ENCODE measurements around the gene MRI1.
"Not testable (repeated sequence)": the region's sequence is repeated elsewhere in the genome, so short reads cannot be mapped to it uniquely, and the experiment has no call there.

The MRI1 gene

DNA sequence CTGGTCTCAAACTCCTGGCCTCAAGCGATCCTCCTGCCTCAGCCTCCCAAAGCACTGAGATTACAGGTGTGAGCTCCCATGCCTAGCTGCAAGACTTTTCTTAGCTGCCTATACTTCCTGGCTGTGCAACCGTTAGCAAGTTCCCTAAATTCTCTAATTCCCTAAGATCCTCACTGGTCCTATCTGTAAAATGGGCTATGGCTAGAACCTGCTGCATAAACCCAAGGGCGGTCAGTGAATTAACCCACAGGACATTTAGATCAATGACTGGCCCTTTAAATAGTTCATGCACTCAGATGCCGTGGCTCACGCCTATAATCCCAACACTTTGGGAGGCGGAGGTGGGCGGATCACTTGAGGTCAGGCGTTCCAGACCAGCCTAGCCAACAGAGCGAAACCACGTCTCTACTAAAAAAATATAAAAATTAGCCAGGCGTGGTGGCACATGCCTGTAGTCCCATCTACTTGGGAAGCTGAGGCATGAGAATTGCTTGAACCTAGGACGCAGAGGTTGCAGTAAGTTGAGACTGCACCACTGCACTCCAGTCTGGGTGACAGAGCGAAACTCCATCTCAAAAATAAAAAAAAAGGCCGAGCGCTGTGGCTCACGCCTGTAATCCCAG is 5.8 kb downstream of the MRI1 start:
- DNase-seq (ENCODE audit: insufficient read length, low spot score) (no peak), FAIRE-seq (no peak)
- TF ChIP-seq POLR2A (IDR thresholded peaks at IDR 0.05; ENCODE audit: low read depth, low read length): no peak

DNA sequence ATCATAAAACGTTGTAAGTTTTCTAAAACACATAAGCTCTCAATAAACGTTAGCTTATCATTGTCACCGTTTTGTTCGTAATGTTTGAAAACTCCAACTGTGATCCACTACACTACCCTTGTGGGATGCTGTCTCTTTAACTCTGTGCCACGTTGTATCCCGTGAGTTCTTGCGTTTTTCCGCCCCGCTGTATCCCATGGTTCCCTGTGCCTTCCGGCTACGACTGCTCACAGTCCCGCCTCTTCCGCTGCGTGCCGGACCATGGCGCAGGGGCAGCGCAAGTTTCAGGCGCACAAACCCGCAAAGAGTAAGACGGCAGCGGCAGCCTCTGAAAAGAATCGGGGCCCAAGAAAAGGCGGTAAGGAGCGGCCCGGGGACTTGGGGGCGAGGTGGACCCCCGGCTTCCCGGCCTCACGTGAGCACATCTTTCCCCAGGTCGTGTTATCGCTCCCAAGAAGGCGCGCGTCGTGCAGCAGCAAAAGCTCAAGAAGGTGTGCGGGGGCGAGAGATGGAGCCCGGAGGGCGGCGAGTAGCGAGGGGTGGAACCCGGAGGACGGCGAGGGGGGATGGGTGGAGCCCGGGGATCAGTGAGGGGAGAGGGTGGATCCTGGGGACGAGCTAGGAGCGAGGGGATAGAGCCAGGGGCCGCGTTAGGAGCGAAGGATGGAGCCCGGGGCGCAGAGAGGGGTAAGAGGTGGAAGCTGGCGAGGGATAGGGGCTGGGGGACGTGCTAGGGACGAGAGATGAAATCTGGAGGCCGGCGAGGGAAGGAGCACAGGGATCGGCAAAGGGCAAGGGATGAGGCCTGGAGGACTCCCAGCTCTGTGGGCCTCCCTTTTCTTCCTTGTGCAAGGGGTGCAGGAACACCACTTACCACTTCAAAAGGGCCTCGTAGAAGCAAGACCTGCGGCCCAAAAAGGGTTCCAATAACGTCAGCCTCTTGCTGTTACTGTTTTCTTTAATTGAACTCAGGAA is 10.2 kb downstream of the MRI1 start, which contains the start of gene C19orf53:
Gene C19orf53 (plus strand): TSS at position 240 of the 975 bp plus-strand sequence. CDS start 22 bp downstream, at position 262.
- peak; percentile 85 for TF ChIP-seq POLR2A (IDR thresholded peaks at IDR 0.05; ENCODE audit: low read depth, low read length)
- FAIRE-seq (peak; percentile 62), DNase-seq (ENCODE audit: insufficient read length, low spot score) (peak; percentile 85)

DNA sequence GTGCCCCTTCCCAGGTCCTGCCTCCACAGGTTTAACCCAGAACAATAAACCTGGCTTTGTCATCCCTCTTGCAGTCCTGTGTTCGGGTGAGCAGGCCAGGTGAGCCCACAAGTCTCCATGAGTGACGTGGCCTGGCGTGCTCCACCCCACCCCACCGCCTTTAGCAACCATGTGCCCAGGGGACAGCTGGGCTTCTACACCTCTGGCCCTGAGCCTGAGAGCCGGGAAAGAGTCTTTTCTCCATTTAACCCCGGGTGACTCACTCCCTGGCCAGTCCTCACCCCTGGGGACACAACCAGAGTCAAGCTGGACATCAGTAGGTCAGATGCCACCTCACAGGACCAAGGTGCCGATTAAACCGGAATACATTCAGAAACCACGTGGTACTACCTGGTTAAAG is 14.1 kb downstream of the MRI1 start:
- no peak for DNase-seq (ENCODE audit: insufficient read length, low spot score)
- FAIRE-seq: no peak
- no peak for TF ChIP-seq POLR2A (IDR thresholded peaks at IDR 0.05; ENCODE audit: low read depth, low read length)

- no peak for DNase-seq (ENCODE audit: insufficient read length, low spot score)
- FAIRE-seq: no peak
- TF ChIP-seq POLR2A (IDR thresholded peaks at IDR 0.05; ENCODE audit: low read depth, low read length): no peak
These were observed 14.5 kb downstream of the MRI1 start for GRCh38 chr19:13778847-13779246.

DNA sequence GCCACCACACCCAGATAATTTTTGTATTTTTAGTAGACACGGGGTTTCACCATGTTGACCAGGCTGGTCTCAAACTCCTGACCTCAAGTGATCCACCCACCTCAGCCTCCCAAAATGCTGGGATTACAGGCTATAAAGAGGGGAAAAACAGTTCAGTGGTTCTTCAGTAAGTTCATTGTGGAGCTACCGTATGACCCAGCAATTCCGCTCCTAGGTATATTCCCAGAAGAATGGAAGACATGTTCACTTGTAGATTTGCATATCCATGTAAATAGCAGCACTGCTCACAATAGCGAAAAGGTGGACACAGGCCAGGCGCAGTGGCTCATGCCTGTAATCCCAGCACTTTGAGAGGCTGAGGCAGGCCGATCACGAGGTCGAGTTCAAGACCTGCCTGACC is 15.5 kb downstream of the MRI1 start:
- FAIRE-seq: not testable (repeated sequence)

GRCh38 chr19:13781547-13781946 is 17.2 kb downstream of the MRI1 start:
- DNase-seq (ENCODE audit: insufficient read length, low spot score): peak; percentile 67
- no peak for FAIRE-seq
- no peak for TF ChIP-seq POLR2A (IDR thresholded peaks at IDR 0.05; ENCODE audit: low read depth, low read length)

More for the DNA sequence above, 15.5 kb downstream of the MRI1 start:
- DNase-seq (ENCODE audit: insufficient read length, low spot score): not testable (repeated sequence)

GRCh38 chr19:13782537-13782936 is 18.2 kb downstream of the MRI1 start:
- DNase-seq (ENCODE audit: insufficient read length, low spot score) (no peak), FAIRE-seq (no peak)
- TF ChIP-seq POLR2A (IDR thresholded peaks at IDR 0.05; ENCODE audit: low read depth, low read length): no peak

DNA sequence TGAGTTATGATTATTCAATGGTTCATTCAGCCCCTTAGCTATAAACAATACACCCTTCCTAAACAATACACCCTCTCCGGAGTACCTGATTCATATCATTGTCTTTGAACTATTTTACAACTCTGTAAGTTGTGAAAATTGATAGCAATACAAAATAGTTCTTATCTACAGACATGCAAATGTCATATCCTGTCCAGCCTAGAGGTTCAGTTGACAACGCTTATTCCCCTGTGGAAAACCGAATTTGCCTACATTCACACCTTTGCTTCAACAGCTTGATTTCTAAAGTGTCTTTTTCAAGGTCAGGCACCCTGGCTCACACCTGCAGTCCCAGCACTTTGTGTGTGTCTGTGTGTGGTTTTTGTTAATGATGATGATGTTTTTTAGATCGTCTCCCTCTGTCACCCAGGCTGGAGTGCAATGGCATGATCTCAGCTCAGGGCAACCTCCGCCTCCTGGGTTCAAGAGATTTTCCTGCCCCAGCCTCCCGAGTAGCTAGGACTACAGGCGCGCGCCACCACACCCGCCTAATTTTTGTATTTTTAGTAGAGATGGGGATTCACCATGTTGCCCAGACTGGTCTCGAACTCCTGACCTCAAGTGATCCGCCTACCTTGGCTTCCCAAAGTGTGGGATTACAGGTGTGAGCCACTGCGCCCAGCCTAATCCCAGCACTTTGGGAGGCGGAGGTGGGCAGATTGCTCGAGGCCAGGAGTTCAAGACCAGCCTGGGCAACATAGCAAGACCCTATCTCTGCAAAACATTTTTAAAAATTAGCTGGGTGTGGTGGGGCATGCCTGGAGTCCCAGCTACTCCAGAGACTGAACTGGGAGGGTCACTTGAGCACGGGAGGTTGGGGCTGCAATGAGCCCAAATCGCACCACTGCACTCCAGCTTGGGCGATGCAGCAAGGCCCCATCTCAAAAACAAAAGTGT is 19.5 kb downstream of the MRI1 start:
- TF ChIP-seq POLR2A (IDR thresholded peaks at IDR 0.05; ENCODE audit: low read depth, low read length): no peak
- DNase-seq (ENCODE audit: insufficient read length, low spot score) (no peak), FAIRE-seq (no peak)

GRCh38 chr19:13784731-13785452 is 20.6 kb downstream of the MRI1 start:
- FAIRE-seq (no peak), DNase-seq (ENCODE audit: insufficient read length, low spot score) (no peak)
- TF ChIP-seq POLR2A (IDR thresholded peaks at IDR 0.05; ENCODE audit: low read depth, low read length): no peak

- no peak for DNase-seq (ENCODE audit: insufficient read length, low spot score)
- TF ChIP-seq POLR2A (IDR thresholded peaks at IDR 0.05; ENCODE audit: low read depth, low read length): no peak
- no peak for FAIRE-seq
These were observed 24.7 kb downstream of the MRI1 start for GRCh38 chr19:13788991-13789390.

DNA sequence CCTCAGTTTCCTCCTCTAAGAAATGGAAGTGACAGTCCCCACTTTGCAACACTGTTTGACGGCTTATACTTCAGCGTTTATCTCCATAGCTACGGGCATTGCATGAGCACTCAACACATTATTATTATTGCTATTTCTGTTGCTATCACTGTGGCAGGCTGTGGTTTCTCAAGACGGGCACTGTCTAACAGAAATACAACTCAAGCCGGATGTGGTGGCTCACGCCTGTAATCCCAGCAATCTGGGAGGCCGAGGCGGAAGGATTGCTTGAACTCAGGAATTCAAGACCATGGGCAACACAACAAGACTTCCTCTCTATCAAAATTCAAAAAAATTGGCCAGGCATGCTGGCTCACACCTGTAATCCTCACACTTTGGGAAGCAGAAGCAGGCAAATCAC is 26.0 kb downstream of the MRI1 start:
- no peak for FAIRE-seq
- no peak for DNase-seq (ENCODE audit: insufficient read length, low spot score)
- TF ChIP-seq POLR2A (IDR thresholded peaks at IDR 0.05; ENCODE audit: low read depth, low read length): no peak

- not testable (repeated sequence) for DNase-seq (ENCODE audit: insufficient read length, low spot score); FAIRE-seq
These were observed 29.0 kb downstream of the MRI1 start for GRCh38 chr19:13793317-13793716.

GRCh38 chr19:13794398-13794756 is 30.1 kb downstream of the MRI1 start:
- DNase-seq (ENCODE audit: insufficient read length, low spot score): no peak
- no peak for FAIRE-seq
- TF ChIP-seq POLR2A (IDR thresholded peaks at IDR 0.05; ENCODE audit: low read depth, low read length): no peak
